Caco-2 (cell line): ENCODE measurements around the gene ASB4. TPM values are rescaled to one million over a fixed set of nuclear protein-coding genes. Genes with fewer than 3 reads are reported as not detected.
A peak's percentile ranks its signal among the peaks of the same experiment; 100 is the strongest.

Experiments
- BruUV-seq: library from RNA; stranded (reverse); fragments of 400-500 nt; replicated peaks from 2 replicates; lab custom pipeline; 2021; lab: Mats Ljungman, UMichigan
- CTCF ChIA-PET: fragments of 300-600 bp; sonication (Branson Sonifier 250); formaldehyde crosslinking; loops from one replicate; lab custom pipeline; 2022; ENCODE audit warnings: antibody characterized with exemption; lab: Charles Lee
- POLR2A ChIA-PET: fragments of 300-600 bp; sonication (Branson Sonifier 250); formaldehyde crosslinking; loops from one replicate; lab custom pipeline; 2022; ENCODE audit warnings: antibody characterized with exemption; lab: Charles Lee
- DNase-seq, 2 experiments: peaks; one replicate each; pipeline versions ENCODE4 v3.0.0 to v3.0.0-alpha.2; 2020 to 2022
- H3K27me3 ChIP-seq: replicated peaks from 2 replicates; pipeline ENCODE4 v1.6.0; 2011; ENCODE audit warnings: low read length; ENCODE audit not compliant: control insufficient read depth, insufficient read depth
- H3K36me3 ChIP-seq: 2 replicates; pipeline ENCODE4 v1.5.1; 2011; ENCODE audit warnings: low read length; ENCODE audit not compliant: control insufficient read depth, insufficient read depth
- H3K4me1 ChIP-seq: fragments of 250-450 bp; sonication (Bioruptor Pico); 2 replicates; pipeline ENCODE4 v1.5.1; 2020; ENCODE audit warnings: mild to moderate bottlenecking
- H3K4me3 ChIP-seq: 2 replicates; pipeline ENCODE4 v1.5.1; 2011; ENCODE audit warnings: low read depth, mild to moderate bottlenecking, control low read depth, low read length
- H3K9me3 ChIP-seq: fragments of 250-450 bp; sonication (Bioruptor Pico); 2 replicates; pipeline ENCODE4 v1.5.1; 2020; ENCODE audit warnings: mild to moderate bottlenecking, moderate library complexity
- H3K27ac Mint-ChIP-seq: one replicate; pipeline ENCODE4 v1.8.0; 2022; ENCODE audit warnings: mixed read lengths; ENCODE audit not compliant: unreplicated experiment
- H3K27me3 Mint-ChIP-seq: one replicate; pipeline ENCODE4 v1.8.0; 2022; ENCODE audit warnings: mixed read lengths; ENCODE audit not compliant: insufficient read depth, unreplicated experiment
- H3K36me3 Mint-ChIP-seq: one replicate; pipeline ENCODE4 v1.8.0; 2022; ENCODE audit warnings: mild to moderate bottlenecking, mixed read lengths; ENCODE audit not compliant: insufficient read depth, unreplicated experiment
- H3K4me1 Mint-ChIP-seq: one replicate; pipeline ENCODE4 v1.8.0; 2022; ENCODE audit warnings: low read depth, mixed read lengths; ENCODE audit not compliant: unreplicated experiment
- H3K4me3 Mint-ChIP-seq: one replicate; pipeline ENCODE4 v1.8.0; 2022; ENCODE audit warnings: mild to moderate bottlenecking, moderate library complexity, mixed read lengths; ENCODE audit not compliant: unreplicated experiment
- H3K9me3 Mint-ChIP-seq: one replicate; pipeline ENCODE4 v1.8.0; 2022; ENCODE audit warnings: mixed read lengths; ENCODE audit not compliant: unreplicated experiment
- CTCF ChIP-seq, 2 experiments: fragments of 200-600 bp in 1 of 2; IDR thresholded peaks; 1 replicate in 1 of 2; 2 replicates in 1 of 2; pipeline versions ENCODE4 v1.5.1 to v1.8.0; 2011 to 2022; ENCODE audit warnings: antibody characterized with exemption in 1 of 2, control low read depth in 1 of 2, inconsistent platforms in 1 of 2, low read depth in 1 of 2, low read length in 1 of 2, mild to moderate bottlenecking in 1 of 2, moderate library complexity in 1 of 2; ENCODE audit not compliant: insufficient read depth in 1 of 2, severe bottlenecking in 1 of 2, unreplicated experiment in 1 of 2
- intact Hi-C: fragments of 100-400 bp; cut with micrococcal nuclease; formaldehyde crosslinking; loops from one replicate; pipeline ENCODE4 v1.10.0; 2022; ENCODE audit not compliant: unreplicated experiment
- total RNA-seq: library from RNA; stranded (reverse); gene quantifications from 2 replicates; pipeline ENCODE4 v1.2.3, GENCODE V29; 2022

The ASB4 gene
- total RNA-seq, 1 experiment from 2014 or later, result not detected

- no peak overlapping the region for H3K4me3 ChIP-seq
- ChIA-PET CTCF (interaction anchor here (1.1 to 1.5 kb wide), 2 partner anchors 199 kb away, joined by 5 to 8 read pairs; no protein-coding TSS in a partner anchor), POLR2A (no interaction called here)
- Mint-ChIP-seq H3K27ac (no peak overlapping the region), H3K4me3 (no peak overlapping the region), H3K9me3 (no peaks in the 10 kb centered on the region), H3K36me3 (no peaks in the 10 kb centered on the region), H3K4me1 (peaks cover 33% of the 10 kb centered on the region), H3K27me3 (no peaks in the 10 kb centered on the region)
- no peak for DNase-seq
- intact Hi-C loops, result no loop called here
- H3K9me3 ChIP-seq, result no peaks in the 10 kb centered on the region
- no peaks in the 10 kb centered on the region for H3K27me3 ChIP-seq
- H3K4me1 ChIP-seq, result peaks cover 37% of the 10 kb centered on the region
- no peak for TF ChIP-seq CTCF (IDR thresholded peaks at IDR 0.05; ENCODE audit: insufficient read depth in 1 of 2, low read depth in 1 of 2, low read length in 1 of 2, severe bottlenecking in 1 of 2, unreplicated experiment in 1 of 2)
- BruUV-seq, result no TSS peak
- H3K36me3 ChIP-seq, result no peaks in the 10 kb centered on the region
These were observed 5.5 kb downstream of the ASB4 start for GRCh38 chr7:95491201-95491600.

DNA sequence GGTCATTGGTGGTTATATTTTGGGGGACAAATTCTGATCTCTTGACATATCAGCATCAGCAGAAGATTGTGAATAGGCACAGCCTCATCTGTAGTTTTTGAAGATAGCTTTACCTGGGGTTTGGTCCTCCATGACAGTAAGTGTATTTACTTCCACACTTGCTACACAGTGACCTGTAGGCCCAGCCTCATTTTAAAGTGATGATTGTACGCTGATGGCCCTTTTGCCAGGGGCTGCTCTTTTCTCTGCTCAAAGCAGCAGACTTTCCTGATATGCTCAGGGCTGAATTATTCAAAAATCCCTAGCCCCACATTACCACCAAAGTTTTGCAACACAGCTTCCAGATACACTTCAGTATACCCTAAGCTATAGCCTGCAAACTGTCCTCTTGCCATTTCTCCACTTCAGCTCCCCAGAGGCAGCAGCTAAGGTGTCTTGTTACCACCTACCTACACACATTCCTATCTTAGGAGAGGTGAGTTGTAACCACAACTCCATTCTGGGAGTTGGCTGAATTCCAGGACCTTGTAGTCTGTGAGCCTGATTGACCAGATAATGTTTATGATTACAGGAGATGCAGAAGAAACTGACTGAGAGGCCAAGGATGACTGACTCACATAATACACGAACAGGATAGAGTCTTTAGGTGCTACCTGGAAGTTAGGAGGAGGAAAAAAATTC is 6.0 kb downstream of the ASB4 start:
- Mint-ChIP-seq H3K27ac (no peak overlapping the region), H3K4me1 (peaks cover 33% of the 10 kb centered on the region), H3K27me3 (no peaks in the 10 kb centered on the region), H3K36me3 (no peaks in the 10 kb centered on the region), H3K4me3 (no peak overlapping the region), H3K9me3 (no peaks in the 10 kb centered on the region)
- CTCF ChIA-PET, result interaction anchor here (1.1 kb wide), 1 partner anchor 199 kb away, joined by 5 read pairs; no protein-coding TSS in a partner anchor
- peak; percentile 45 to 75 for DNase-seq
- no peaks in the 10 kb centered on the region for H3K27me3 ChIP-seq
- no peak for TF ChIP-seq CTCF (IDR thresholded peaks at IDR 0.05; ENCODE audit: insufficient read depth in 1 of 2, low read depth in 1 of 2, low read length in 1 of 2, severe bottlenecking in 1 of 2, unreplicated experiment in 1 of 2)
- peaks cover 37% of the 10 kb centered on the region for H3K4me1 ChIP-seq
- H3K9me3 ChIP-seq, result no peaks in the 10 kb centered on the region
- no peak overlapping the region for H3K4me3 ChIP-seq
- intact Hi-C loops, result no loop called here
- POLR2A ChIA-PET, result no interaction called here
- H3K36me3 ChIP-seq, result no peaks in the 10 kb centered on the region
- BruUV-seq, result no TSS peak

DNA sequence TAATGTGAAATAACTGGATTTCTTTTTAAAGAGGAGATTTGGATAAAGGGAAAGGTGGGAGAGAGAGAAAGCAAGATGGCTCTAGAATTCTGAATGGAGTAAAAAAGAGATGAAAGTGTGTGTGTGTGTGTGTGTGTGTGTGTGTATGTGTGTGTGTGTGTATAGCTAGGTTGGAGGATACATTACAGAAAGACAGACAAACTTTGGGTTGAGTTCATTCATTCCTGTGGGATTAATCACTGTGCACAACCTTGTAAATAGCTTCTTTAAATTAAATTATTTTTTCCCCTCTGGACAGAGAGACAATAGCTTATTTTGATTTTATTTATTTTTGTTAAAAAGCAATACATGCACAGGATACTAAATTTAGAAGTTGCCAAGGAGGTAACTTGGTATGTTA is 7.5 kb downstream of the ASB4 start:
- Mint-ChIP-seq H3K4me1 (peaks cover 33% of the 10 kb centered on the region), H3K27me3 (no peaks in the 10 kb centered on the region), H3K27ac (no peak overlapping the region), H3K4me3 (no peak overlapping the region), H3K36me3 (no peaks in the 10 kb centered on the region), H3K9me3 (no peaks in the 10 kb centered on the region)
- Histone ChIP-seq H3K36me3 (no peaks in the 10 kb centered on the region), H3K4me1 (peaks cover 36% of the 10 kb centered on the region), H3K9me3 (no peaks in the 10 kb centered on the region; the same call in 1 of the 2 replicates), H3K4me3 (no peak overlapping the region), H3K27me3 (no peaks in the 10 kb centered on the region)
- DNase-seq, result no peak
- intact Hi-C loops, result no loop called here
- ChIA-PET CTCF (no interaction called here), POLR2A (no interaction called here)
- BruUV-seq, result no TSS peak
- TF ChIP-seq CTCF (IDR thresholded peaks at IDR 0.05; ENCODE audit: insufficient read depth in 1 of 2, low read depth in 1 of 2, low read length in 1 of 2, severe bottlenecking in 1 of 2, unreplicated experiment in 1 of 2), result no peak
